WTC11 (cell line): ENCODE measurements around the gene ANO3.

ENCODE experiments used
- CREB1 ChIP-seq: sonication (generic); formaldehyde crosslinking; IDR thresholded peaks from 2 replicates; pipeline ENCODE4 v1.8.0; 2023; ENCODE audit warnings: mild to moderate bottlenecking, missing genetic modification reagents
- CTCF ChIP-seq: fragments of 200-600 bp; IDR thresholded peaks from 2 replicates; pipeline ENCODE4 v1.8.0; 2022; ENCODE audit warnings: antibody characterized with exemption
- ELF4 ChIP-seq: sonication (generic); formaldehyde crosslinking; IDR thresholded peaks from 2 replicates; pipeline ENCODE4 v1.8.1; 2022; ENCODE audit warnings: low read depth, mild to moderate bottlenecking, moderate library complexity, missing genetic modification reagents
- JAZF1 ChIP-seq: fragments of 250-450 bp; sonication (Bioruptor Pico); IDR thresholded peaks from 2 replicates; pipeline ENCODE4 v1.9.0; 2021; ENCODE audit warnings: moderate library complexity, mild to moderate bottlenecking, inconsistent platforms
- RELA ChIP-seq: sonication (generic); formaldehyde crosslinking; IDR thresholded peaks from 2 replicates; pipeline ENCODE4 v1.8.1; 2022; ENCODE audit warnings: missing genetic modification reagents, mild to moderate bottlenecking, borderline replicate concordance
- SP1 ChIP-seq: sonication (generic); formaldehyde crosslinking; conservative IDR thresholded peaks from 2 replicates; pipeline ENCODE4 v1.8.1; 2022; ENCODE audit warnings: missing genetic modification reagents

GRCh38 chr11:26571861-26572654, 240.1 kb downstream of the ANO3 start, which contains the start of gene MUC15:
- TF ChIP-seq CTCF (no peak), SP1 (CRISPR knock-in tag) (no peak), ELF4 (no peak), CREB1 (CRISPR knock-in tag) (no peak), JAZF1 (CRISPR knock-in tag) (no peak), RELA (no peak)
